GM23248 (cell line): ENCODE measurements around the gene MGAT5.

Source experiments
- EZH2 ChIP-seq: fragments of 200-600 bp; sonication (generic); IDR thresholded peaks from 2 replicates; pipeline ENCODE4 v1.6.1; 2018; ENCODE audit warnings: antibody characterized with exemption, mild to moderate bottlenecking; ENCODE audit not compliant: insufficient read depth, poor library complexity, severe bottlenecking
- EZH2phosphoT487 ChIP-seq: fragments of 200-600 bp; sonication (generic); IDR thresholded peaks from 2 replicates; pipeline ENCODE4 v1.6.1; 2018; ENCODE audit warnings: antibody characterized with exemption, moderate library complexity, mild to moderate bottlenecking, low read depth; ENCODE audit not compliant: insufficient read depth

GRCh38 chr2:134243244-134243643 is 10.6 kb upstream of the MGAT5 start:
- TF ChIP-seq EZH2 (no peak), EZH2phosphoT487 (no peak)
